ENCODE results near the gene ATRNL1. TPM values are rescaled to one million over a fixed set of nuclear protein-coding genes. Genes with fewer than 3 reads are reported as not detected.

The ATRNL1 gene
- total RNA-seq, 4 donors from 2014 or later: 0.44 to 1.4 (median 1.1) TPM

- Histone ChIP-seq H3K4me3 (no peak overlapping the region), H3K4me1 (no peaks in the 10 kb centered on the region), H3K36me3 (no peaks in the 10 kb centered on the region), H3K27me3 (no peaks in the 10 kb centered on the region), H3K27ac (no peak overlapping the region), H3K9me3 (no peaks in the 10 kb centered on the region)
- no peak for DNase-seq (ENCODE audit: low spot score in 2 of 2)
- no peak for TF ChIP-seq POLR2AphosphoS5 (IDR thresholded peaks at IDR 0.05)
- no peak for TF ChIP-seq POLR2A (IDR thresholded peaks at IDR 0.05)
- TF ChIP-seq CTCF (IDR thresholded peaks at IDR 0.05): no peak
- TF ChIP-seq EP300 (IDR thresholded peaks at IDR 0.05): no peak
- WGBS: 96% methylated on average over 1 of the region's 1 CpG
Measured at GRCh38 chr10:115846528-115846927, 753.4 kb downstream of the ATRNL1 start.

GRCh38 chr10:115849197-115849596, 756.0 kb downstream of the ATRNL1 start:
- H3K4me3 ChIP-seq: no peak overlapping the region
- TF ChIP-seq POLR2AphosphoS5 (IDR thresholded peaks at IDR 0.05) (no peak), POLR2A (IDR thresholded peaks at IDR 0.05) (no peak), EP300 (IDR thresholded peaks at IDR 0.05) (no peak), CTCF (IDR thresholded peaks at IDR 0.05) (no peak)
- H3K36me3 ChIP-seq: no peaks in the 10 kb centered on the region
- H3K27ac ChIP-seq: no peak overlapping the region
- DNase-seq (ENCODE audit: low spot score in 2 of 2): no peak
- no peaks in the 10 kb centered on the region for H3K4me1 ChIP-seq
- 55% methylated on average over 2 of the region's 2 CpGs for WGBS
- no peaks in the 10 kb centered on the region for H3K27me3 ChIP-seq
- no peaks in the 10 kb centered on the region for H3K9me3 ChIP-seq

- Histone ChIP-seq H3K27ac (no peak overlapping the region), H3K9me3 (no peaks in the 10 kb centered on the region), H3K27me3 (no peaks in the 10 kb centered on the region), H3K36me3 (no peaks in the 10 kb centered on the region), H3K4me1 (no peaks in the 10 kb centered on the region), H3K4me3 (no peak overlapping the region)
- no peak for DNase-seq (ENCODE audit: low spot score in 2 of 2)
- 94% methylated on average over 1 of the region's 1 CpG for WGBS
- TF ChIP-seq CTCF (IDR thresholded peaks at IDR 0.05) (no peak), POLR2AphosphoS5 (IDR thresholded peaks at IDR 0.05) (no peak), POLR2A (IDR thresholded peaks at IDR 0.05) (no peak), EP300 (IDR thresholded peaks at IDR 0.05) (no peak)
Measured at GRCh38 chr10:115850666-115851065, 757.5 kb downstream of the ATRNL1 start.

GRCh38 chr10:115851695-115852094, 758.5 kb downstream of the ATRNL1 start:
- DNase-seq (ENCODE audit: low spot score in 2 of 2): no peak
- Histone ChIP-seq H3K4me3 (no peak overlapping the region), H3K27me3 (no peaks in the 10 kb centered on the region), H3K27ac (no peak overlapping the region), H3K9me3 (no peaks in the 10 kb centered on the region), H3K36me3 (no peaks in the 10 kb centered on the region), H3K4me1 (peaks cover 3% of the 10 kb centered on the region)
- no peak for TF ChIP-seq EP300 (IDR thresholded peaks at IDR 0.05)
- no peak for TF ChIP-seq POLR2A (IDR thresholded peaks at IDR 0.05)
- no peak for TF ChIP-seq CTCF (IDR thresholded peaks at IDR 0.05)
- TF ChIP-seq POLR2AphosphoS5 (IDR thresholded peaks at IDR 0.05): no peak
- WGBS: 64% methylated on average over 5 of the region's 5 CpGs

- no peaks in the 10 kb centered on the region for H3K27me3 ChIP-seq
- no peaks in the 10 kb centered on the region for H3K36me3 ChIP-seq
- DNase-seq (ENCODE audit: low spot score in 2 of 2): no peak
- H3K9me3 ChIP-seq: no peaks in the 10 kb centered on the region
- TF ChIP-seq CTCF (IDR thresholded peaks at IDR 0.05): no peak
- TF ChIP-seq POLR2A (IDR thresholded peaks at IDR 0.05): no peak
- no peak for TF ChIP-seq POLR2AphosphoS5 (IDR thresholded peaks at IDR 0.05)
- no peak for TF ChIP-seq EP300 (IDR thresholded peaks at IDR 0.05)
- H3K4me3 ChIP-seq: no peak overlapping the region
- no peak overlapping the region for H3K27ac ChIP-seq
- H3K4me1 ChIP-seq: peaks cover 8% of the 10 kb centered on the region
- WGBS: 57% methylated on average over 6 of the region's 6 CpGs
Measured at GRCh38 chr10:115854740-115855435, 761.7 kb downstream of the ATRNL1 start.

Data from suprapubic skin (tissue), 4 donors.